Fibroblast of peridontal ligament (primary cell): ENCODE results near the gene SMTNL2.
"Not testable (repeated sequence)": the region's sequence is repeated elsewhere in the genome, so short reads cannot be mapped to it uniquely, and the experiment has no call there.

Experiments
- DNase-seq: peaks from one replicate; pipeline ENCODE4 v3.0.0-alpha.2; 2010; ENCODE audit errors: extremely low read depth

Gene SMTNL2

GRCh38 chr17:4634976-4635375, 50.6 kb downstream of the SMTNL2 start:
- DNase-seq = no peak

- DNase-seq = no peak
Observed at GRCh38 chr17:4635823-4636375, 51.6 kb downstream of the SMTNL2 start.

GRCh38 chr17:4636474-4637100, 52.3 kb downstream of the SMTNL2 start:
- DNase-seq = no peak

GRCh38 chr17:4638766-4639165, 54.4 kb downstream of the SMTNL2 start:
- DNase-seq = not testable (repeated sequence)

- not testable (repeated sequence) for DNase-seq
Observed at GRCh38 chr17:4639301-4640059, 55.2 kb downstream of the SMTNL2 start.

GRCh38 chr17:4640569-4641188, 56.4 kb downstream of the SMTNL2 start:
- not testable (repeated sequence) for DNase-seq

- DNase-seq = no peak
Observed at GRCh38 chr17:4641297-4642195, 57.2 kb downstream of the SMTNL2 start, which contains the start of gene ALOX15. TSS of gene ALOX15 (minus strand) at chr17:4641678. CDS start at chr17:4641651, 27 bp downstream.

GRCh38 chr17:4642286-4642685, 58.0 kb downstream of the SMTNL2 start:
- no peak for DNase-seq

GRCh38 chr17:4643676-4644075, 59.3 kb downstream of the SMTNL2 start:
- DNase-seq = no peak

GRCh38 chr17:4645642-4646041, 61.3 kb downstream of the SMTNL2 start:
- no peak for DNase-seq

- no peak for DNase-seq
Observed at GRCh38 chr17:4648741-4649140, 64.4 kb downstream of the SMTNL2 start.

GRCh38 chr17:4652997-4653396, 68.7 kb downstream of the SMTNL2 start:
- no peak for DNase-seq

- DNase-seq = not testable (repeated sequence)
Observed at GRCh38 chr17:4655933-4656332, 71.6 kb downstream of the SMTNL2 start.

- no peak for DNase-seq
Observed at GRCh38 chr17:4657678-4658077, 73.3 kb downstream of the SMTNL2 start.
